Mesothelial cell of epicardium (in vitro differentiated cells): ENCODE measurements around the gene CST5. TPM values are rescaled to one million over a fixed set of nuclear protein-coding genes. Genes with fewer than 3 reads are reported as not detected.

Experiments
- DNase-seq, 2 experiments: peaks; one replicate each; pipeline ENCODE4 v3.0.0; 2021; ENCODE audit warnings: low spot score in 2 of 2; ENCODE audit not compliant: unreplicated experiment in 2 of 2
- H3K27ac Mint-ChIP-seq: 2 replicates; pipeline ENCODE4 v1.8.0; 2021; ENCODE audit warnings: mixed read lengths
- H3K27me3 Mint-ChIP-seq: 2 replicates; pipeline ENCODE4 v1.8.0; 2021; ENCODE audit warnings: low read depth, mixed read lengths
- H3K36me3 Mint-ChIP-seq: 2 replicates; pipeline ENCODE4 v1.8.0; 2021; ENCODE audit warnings: mixed read lengths
- H3K4me1 Mint-ChIP-seq: 2 replicates; pipeline ENCODE4 v1.8.0; 2021; ENCODE audit warnings: mixed read lengths
- H3K4me3 Mint-ChIP-seq: 2 replicates; pipeline ENCODE4 v1.8.0; 2021; ENCODE audit warnings: mild to moderate bottlenecking, moderate library complexity, mixed read lengths
- H3K9me3 Mint-ChIP-seq: 2 replicates; pipeline ENCODE4 v1.8.0; 2021; ENCODE audit warnings: mixed read lengths
- CTCF ChIP-seq: fragments of 200-600 bp; sonication (generic); IDR thresholded peaks from one replicate; pipeline ENCODE4 v1.5.0; 2021; ENCODE audit warnings: antibody characterized with exemption; ENCODE audit not compliant: unreplicated experiment
- total RNA-seq: library from RNA; stranded (reverse); gene quantifications from 3 replicates; pipeline ENCODE4 v1.2.1, GENCODE V29; 2021

The CST5 gene
- total RNA-seq, 1 donor from 2014 or later: not detected

GRCh38 chr20:23877524-23877923 lies 2.0 kb downstream of the CST5 start:
- H3K4me1 Mint-ChIP-seq: peaks cover 9% of the 10 kb centered on the region
- no peak for DNase-seq
- no peak overlapping the region for H3K27ac Mint-ChIP-seq
- peaks cover 4% of the 10 kb centered on the region for H3K27me3 Mint-ChIP-seq
- TF ChIP-seq CTCF: no peak
- H3K9me3 Mint-ChIP-seq: no peaks in the 10 kb centered on the region
- H3K4me3 Mint-ChIP-seq: no peak overlapping the region
- no peaks in the 10 kb centered on the region for H3K36me3 Mint-ChIP-seq

- H3K9me3 Mint-ChIP-seq: no peaks in the 10 kb centered on the region
- H3K27me3 Mint-ChIP-seq: peaks cover 4% of the 10 kb centered on the region
- no peak overlapping the region for H3K27ac Mint-ChIP-seq
- no peak for TF ChIP-seq CTCF
- no peak overlapping the region for H3K4me3 Mint-ChIP-seq
- DNase-seq: no peak
- no peaks in the 10 kb centered on the region for H3K36me3 Mint-ChIP-seq
- peaks cover 9% of the 10 kb centered on the region for H3K4me1 Mint-ChIP-seq
These were observed 3.8 kb downstream of the CST5 start for GRCh38 chr20:23875606-23876237.

- H3K36me3 Mint-ChIP-seq: no peaks in the 10 kb centered on the region
- H3K9me3 Mint-ChIP-seq: no peaks in the 10 kb centered on the region
- peaks cover 2% of the 10 kb centered on the region for H3K4me1 Mint-ChIP-seq
- H3K27ac Mint-ChIP-seq: no peak overlapping the region
- H3K4me3 Mint-ChIP-seq: no peak overlapping the region
- peaks cover 13% of the 10 kb centered on the region for H3K27me3 Mint-ChIP-seq
- no peak for TF ChIP-seq CTCF
- no peak for DNase-seq
These were observed 4.8 kb downstream of the CST5 start for GRCh38 chr20:23874747-23875146.

GRCh38 chr20:23873370-23874015 lies 6.1 kb downstream of the CST5 start:
- Mint-ChIP-seq H3K4me3 (no peak overlapping the region), H3K27ac (no peak overlapping the region)

GRCh38 chr20:23872065-23872464 lies 7.5 kb downstream of the CST5 start:
- no peaks in the 10 kb centered on the region for H3K36me3 Mint-ChIP-seq
- H3K4me3 Mint-ChIP-seq: no peak overlapping the region
- no peaks in the 10 kb centered on the region for H3K9me3 Mint-ChIP-seq
- no peak for DNase-seq
- H3K4me1 Mint-ChIP-seq: peaks cover under 1% of the 10 kb centered on the region
- H3K27ac Mint-ChIP-seq: no peak overlapping the region
- H3K27me3 Mint-ChIP-seq: peaks cover 36% of the 10 kb centered on the region
- TF ChIP-seq CTCF: no peak

More at GRCh38 chr20:23873370-23874015, 6.1 kb downstream of the CST5 start:
- H3K9me3 Mint-ChIP-seq: no peaks in the 10 kb centered on the region
- H3K27me3 Mint-ChIP-seq: peaks cover 25% of the 10 kb centered on the region
- no peak for TF ChIP-seq CTCF
- H3K4me1 Mint-ChIP-seq: no peaks in the 10 kb centered on the region
- H3K36me3 Mint-ChIP-seq: no peaks in the 10 kb centered on the region
- DNase-seq: no peak
